HL-60 (cell line): ENCODE measurements around the gene LYPLA2.
"Not testable (repeated sequence)": the region's sequence is repeated elsewhere in the genome, so short reads cannot be mapped to it uniquely, and the experiment has no call there.

Source experiments
- CTCF ChIP-seq: IDR thresholded peaks from one replicate; pipeline ENCODE4 v1.5.1; 2011; ENCODE audit warnings: low read length, control low read depth, inconsistent platforms; ENCODE audit not compliant: insufficient read depth
- POLR2AphosphoS5 ChIP-seq: IDR thresholded peaks from 2 replicates; pipeline ENCODE4 v1.6.1; 2012; ENCODE audit warnings: low read depth

GRCh38 chr1:23802809-23803342 is 11.9 kb downstream of the LYPLA2 start:
- not testable (repeated sequence) for TF ChIP-seq POLR2AphosphoS5, CTCF
